PC-9 (cell line): ENCODE results near the gene UAP1L1.

Experiments
- CTCF ChIP-seq: fragments of 200-600 bp; sonication (generic); conservative IDR thresholded peaks from 2 replicates; pipeline ENCODE4 v1.6.1; 2017; ENCODE audit warnings: mixed run types, antibody characterized with exemption, mild to moderate bottlenecking, moderate library complexity
- EZH2 ChIP-seq: fragments of 200-600 bp; sonication (generic); IDR thresholded peaks from 2 replicates; pipeline ENCODE4 v1.8.0; 2017; ENCODE audit warnings: antibody characterized with exemption, low read depth

GRCh38 chr9:137130176-137130755 lies 52.9 kb downstream of the UAP1L1 start:
- TF ChIP-seq CTCF: no peak
- TF ChIP-seq EZH2: no peak
